ENCODE measurements around the gene C9orf78. TPM values are rescaled to one million over a fixed set of nuclear protein-coding genes. Genes with fewer than 3 reads are reported as not detected.

C9orf78 gene
- total RNA-seq, 1 experiment from 2014 or later, result 36.4 TPM

DNA sequence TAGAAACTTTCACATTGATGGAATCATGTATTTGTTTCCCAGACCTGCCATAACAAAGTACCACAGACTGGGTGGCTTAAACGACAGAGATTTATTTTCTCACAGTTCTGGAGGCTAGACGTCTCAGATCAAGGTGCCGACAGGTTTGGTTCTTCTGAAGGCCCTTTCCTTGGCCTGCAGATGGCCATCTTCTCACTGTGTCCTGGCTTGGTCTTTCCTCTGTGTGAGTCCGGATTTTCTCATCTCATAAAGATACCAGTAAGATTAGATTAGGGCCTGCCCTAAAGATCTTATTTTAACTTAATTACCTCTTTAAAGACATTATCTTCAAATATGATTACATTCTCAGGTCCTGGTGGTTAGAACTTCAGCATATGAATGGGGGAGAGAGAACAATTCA is 6.0 kb upstream of the C9orf78 start (continued):
- TF ChIP-seq, protein P1, sequence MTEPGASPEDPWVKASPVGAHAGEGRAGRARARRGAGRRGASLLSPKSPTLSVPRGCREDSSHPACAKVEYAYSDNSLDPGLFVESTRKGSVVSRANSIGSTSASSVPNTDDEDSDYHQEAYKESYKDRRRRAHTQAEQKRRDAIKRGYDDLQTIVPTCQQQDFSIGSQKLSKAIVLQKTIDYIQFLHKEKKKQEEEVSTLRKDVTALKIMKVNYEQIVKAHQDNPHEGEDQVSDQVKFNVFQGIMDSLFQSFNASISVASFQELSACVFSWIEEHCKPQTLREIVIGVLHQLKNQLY (CRISPR knock-in tag; IDR thresholded peaks at IDR 0.05), result no peak

DNA sequence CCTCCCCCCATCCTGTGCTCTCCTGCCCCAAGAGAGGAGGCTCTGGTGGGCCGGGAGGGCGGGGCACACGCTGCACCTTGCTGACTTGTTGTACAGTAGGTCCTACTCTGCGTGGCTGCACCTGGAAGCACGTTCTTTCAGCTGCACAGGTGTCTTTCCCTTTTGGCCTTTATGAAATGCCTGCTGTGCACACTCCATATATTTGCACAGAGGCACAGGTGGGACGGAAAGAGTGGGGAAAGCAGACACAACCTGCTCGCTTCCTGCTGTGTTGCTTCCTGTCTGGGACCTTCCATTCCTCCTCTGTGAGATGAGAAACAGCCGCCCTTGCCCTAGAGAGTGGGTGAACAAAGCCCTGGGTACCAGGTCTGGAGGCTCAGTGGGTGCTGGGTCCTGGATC is 5.0 kb upstream of the C9orf78 start:
- Mint-ChIP-seq H3K27me3 (ENCODE audit: low read depth) (no peaks in the 10 kb centered on the region), H3K36me3 (no peaks in the 10 kb centered on the region), H3K4me3 (no peak overlapping the region), H3K4me1 (peaks cover 57% of the 10 kb centered on the region), H3K27ac (no peak overlapping the region; the same call in 1 of the 2 replicates), H3K9me3 (no peaks in the 10 kb centered on the region)
- no peak for TF ChIP-seq OVOL2 (CRISPR knock-in tag; IDR thresholded peaks at IDR 0.05; ENCODE audit: borderline replicate concordance)
- TF ChIP-seq FOXK1 (CRISPR knock-in tag; IDR thresholded peaks at IDR 0.05), result no peak
- no peak for TF ChIP-seq ZNF396 (CRISPR knock-in tag; IDR thresholded peaks at IDR 0.05; ENCODE audit: borderline replicate concordance)
- no peak for TF ChIP-seq RORB (CRISPR knock-in tag; IDR thresholded peaks at IDR 0.05)
- TF ChIP-seq NR2C2 (CRISPR knock-in tag; IDR thresholded peaks at IDR 0.05), result no peak
- TF ChIP-seq IRF2 (CRISPR knock-in tag; IDR thresholded peaks at IDR 0.05; ENCODE audit: borderline replicate concordance, low read depth), result no peak
- TF ChIP-seq, protein P2, sequence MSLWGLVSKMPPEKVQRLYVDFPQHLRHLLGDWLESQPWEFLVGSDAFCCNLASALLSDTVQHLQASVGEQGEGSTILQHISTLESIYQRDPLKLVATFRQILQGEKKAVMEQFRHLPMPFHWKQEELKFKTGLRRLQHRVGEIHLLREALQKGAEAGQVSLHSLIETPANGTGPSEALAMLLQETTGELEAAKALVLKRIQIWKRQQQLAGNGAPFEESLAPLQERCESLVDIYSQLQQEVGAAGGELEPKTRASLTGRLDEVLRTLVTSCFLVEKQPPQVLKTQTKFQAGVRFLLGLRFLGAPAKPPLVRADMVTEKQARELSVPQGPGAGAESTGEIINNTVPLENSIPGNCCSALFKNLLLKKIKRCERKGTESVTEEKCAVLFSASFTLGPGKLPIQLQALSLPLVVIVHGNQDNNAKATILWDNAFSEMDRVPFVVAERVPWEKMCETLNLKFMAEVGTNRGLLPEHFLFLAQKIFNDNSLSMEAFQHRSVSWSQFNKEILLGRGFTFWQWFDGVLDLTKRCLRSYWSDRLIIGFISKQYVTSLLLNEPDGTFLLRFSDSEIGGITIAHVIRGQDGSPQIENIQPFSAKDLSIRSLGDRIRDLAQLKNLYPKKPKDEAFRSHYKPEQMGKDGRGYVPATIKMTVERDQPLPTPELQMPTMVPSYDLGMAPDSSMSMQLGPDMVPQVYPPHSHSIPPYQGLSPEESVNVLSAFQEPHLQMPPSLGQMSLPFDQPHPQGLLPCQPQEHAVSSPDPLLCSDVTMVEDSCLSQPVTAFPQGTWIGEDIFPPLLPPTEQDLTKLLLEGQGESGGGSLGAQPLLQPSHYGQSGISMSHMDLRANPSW (CRISPR knock-in tag; conservative IDR thresholded peaks at IDR 0.05; ENCODE audit: low read depth), result no peak
- TF ChIP-seq PRRX2 (CRISPR knock-in tag; IDR thresholded peaks at IDR 0.05), result no peak
- TF ChIP-seq, protein P3, sequence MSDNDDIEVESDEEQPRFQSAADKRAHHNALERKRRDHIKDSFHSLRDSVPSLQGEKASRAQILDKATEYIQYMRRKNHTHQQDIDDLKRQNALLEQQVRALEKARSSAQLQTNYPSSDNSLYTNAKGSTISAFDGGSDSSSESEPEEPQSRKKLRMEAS (CRISPR knock-in tag; IDR thresholded peaks at IDR 0.05), result no peak
- no peak for TF ChIP-seq ESRRA (CRISPR knock-in tag; IDR thresholded peaks at IDR 0.05; ENCODE audit: borderline replicate concordance)
- no peak for TF ChIP-seq JAZF1 (CRISPR knock-in tag; IDR thresholded peaks at IDR 0.05)
- TF ChIP-seq MXD4 (CRISPR knock-in tag; IDR thresholded peaks at IDR 0.05; ENCODE audit: borderline replicate concordance), result no peak
- TF ChIP-seq RELA (CRISPR knock-in tag; IDR thresholded peaks at IDR 0.05; ENCODE audit: borderline replicate concordance), result no peak
- TF ChIP-seq, protein P4, sequence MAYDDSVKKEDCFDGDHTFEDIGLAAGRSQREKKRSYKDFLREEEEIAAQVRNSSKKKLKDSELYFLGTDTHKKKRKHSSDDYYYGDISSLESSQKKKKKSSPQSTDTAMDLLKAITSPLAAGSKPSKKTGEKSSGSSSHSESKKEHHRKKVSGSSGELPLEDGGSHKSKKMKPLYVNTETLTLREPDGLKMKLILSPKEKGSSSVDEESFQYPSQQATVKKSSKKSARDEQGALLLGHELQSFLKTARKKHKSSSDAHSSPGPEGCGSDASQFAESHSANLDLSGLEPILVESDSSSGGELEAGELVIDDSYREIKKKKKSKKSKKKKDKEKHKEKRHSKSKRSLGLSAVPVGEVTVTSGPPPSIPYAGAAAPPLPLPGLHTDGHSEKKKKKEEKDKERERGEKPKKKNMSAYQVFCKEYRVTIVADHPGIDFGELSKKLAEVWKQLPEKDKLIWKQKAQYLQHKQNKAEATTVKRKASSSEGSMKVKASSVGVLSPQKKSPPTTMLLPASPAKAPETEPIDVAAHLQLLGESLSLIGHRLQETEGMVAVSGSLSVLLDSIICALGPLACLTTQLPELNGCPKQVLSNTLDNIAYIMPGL (CRISPR knock-in tag; IDR thresholded peaks at IDR 0.05), result no peak
- TF ChIP-seq FOXP1 (CRISPR knock-in tag; IDR thresholded peaks at IDR 0.05; ENCODE audit: borderline replicate concordance), result no peak
- TF ChIP-seq, protein P5, sequence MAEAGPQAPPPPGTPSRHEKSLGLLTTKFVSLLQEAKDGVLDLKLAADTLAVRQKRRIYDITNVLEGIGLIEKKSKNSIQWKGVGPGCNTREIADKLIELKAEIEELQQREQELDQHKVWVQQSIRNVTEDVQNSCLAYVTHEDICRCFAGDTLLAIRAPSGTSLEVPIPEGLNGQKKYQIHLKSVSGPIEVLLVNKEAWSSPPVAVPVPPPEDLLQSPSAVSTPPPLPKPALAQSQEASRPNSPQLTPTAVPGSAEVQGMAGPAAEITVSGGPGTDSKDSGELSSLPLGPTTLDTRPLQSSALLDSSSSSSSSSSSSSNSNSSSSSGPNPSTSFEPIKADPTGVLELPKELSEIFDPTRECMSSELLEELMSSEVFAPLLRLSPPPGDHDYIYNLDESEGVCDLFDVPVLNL (CRISPR knock-in tag; IDR thresholded peaks at IDR 0.05; ENCODE audit: borderline replicate concordance, low read depth), result no peak
- TF ChIP-seq NR1H2 (CRISPR knock-in tag; IDR thresholded peaks at IDR 0.05), result no peak
- TF ChIP-seq GTF2I (CRISPR knock-in tag; conservative IDR thresholded peaks at IDR 0.05), result no peak
- POLR2A ChIA-PET, result no interaction called here
- CTCF ChIA-PET, result interaction anchor here (0.6 kb wide), 1 partner anchor 429 kb away, joined by 3 read pairs; no protein-coding TSS in a partner anchor
- DNase-seq (ENCODE audit: low spot score), result no peak
- no peak for ATAC-seq
